ENCODE results near the gene PDGFRA.

PDGFRA gene

DNA sequence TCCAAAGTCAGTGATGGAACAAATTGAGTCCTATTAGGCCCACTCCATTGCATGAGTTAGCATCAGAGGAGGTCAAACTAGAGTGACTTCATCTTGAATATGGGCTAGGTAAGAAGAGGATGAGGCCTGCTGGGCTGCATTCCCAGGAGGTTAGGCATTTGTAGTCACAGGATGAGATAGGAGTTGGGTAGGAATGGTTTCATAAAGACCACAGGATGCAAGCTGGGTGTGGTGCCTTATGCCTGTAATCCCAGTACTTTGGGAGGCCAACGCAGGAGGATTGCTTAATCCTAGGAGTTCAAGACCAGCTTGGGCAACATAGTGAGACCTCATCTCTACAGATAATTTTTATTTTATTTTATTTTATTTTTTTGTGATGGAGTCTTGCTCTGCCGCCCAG lies 26.8 kb downstream of the PDGFRA start:
- no peak for DNase-seq (ENCODE audit: low spot score)

DNA sequence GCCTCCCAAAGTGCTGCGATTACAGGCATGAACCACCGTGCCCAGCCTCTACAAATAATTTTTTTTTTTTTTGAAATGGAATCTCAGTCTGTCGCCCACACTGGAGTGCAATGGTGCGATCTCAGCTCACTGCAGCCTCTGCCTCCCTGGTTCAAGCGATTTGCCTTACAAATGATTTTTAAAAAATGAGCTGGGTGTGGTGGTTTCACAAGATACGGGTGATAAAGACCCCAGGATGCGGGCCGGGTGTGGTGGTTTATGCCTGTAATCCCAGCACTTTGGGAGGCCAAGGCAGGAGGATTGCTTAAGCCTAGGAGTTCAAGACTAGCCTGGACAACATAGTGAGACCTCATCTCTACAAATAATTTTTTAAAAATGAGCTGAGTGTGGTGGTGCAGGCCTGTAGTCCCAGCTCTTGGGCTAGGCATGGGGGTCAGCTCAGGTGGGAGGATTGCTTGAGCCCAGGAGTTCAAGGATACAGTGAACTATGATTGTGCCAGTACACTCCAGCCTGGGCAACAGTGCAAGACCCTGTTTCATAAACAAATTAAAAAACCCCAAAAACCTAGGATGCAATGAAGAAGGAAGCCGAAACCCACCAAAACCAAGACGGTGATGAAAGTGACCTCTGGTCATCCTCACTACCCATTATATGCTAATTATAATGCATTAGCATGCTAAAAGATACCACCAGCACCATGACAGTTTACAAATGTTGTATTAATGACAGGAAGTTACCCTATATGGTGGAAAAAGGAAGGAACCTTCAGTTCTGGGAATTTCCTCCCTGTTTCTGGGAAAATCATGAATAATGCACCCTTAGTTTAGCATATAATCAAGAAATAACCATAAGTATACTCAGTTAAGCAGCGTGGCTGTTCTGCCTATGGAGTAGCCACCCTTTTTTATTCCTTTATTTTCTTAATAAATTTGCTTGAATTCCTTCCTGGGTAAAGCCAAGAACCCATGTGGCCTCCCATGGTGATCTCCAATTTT lies 27.7 kb downstream of the PDGFRA start:
- DNase-seq (ENCODE audit: low spot score), result no peak

DNA sequence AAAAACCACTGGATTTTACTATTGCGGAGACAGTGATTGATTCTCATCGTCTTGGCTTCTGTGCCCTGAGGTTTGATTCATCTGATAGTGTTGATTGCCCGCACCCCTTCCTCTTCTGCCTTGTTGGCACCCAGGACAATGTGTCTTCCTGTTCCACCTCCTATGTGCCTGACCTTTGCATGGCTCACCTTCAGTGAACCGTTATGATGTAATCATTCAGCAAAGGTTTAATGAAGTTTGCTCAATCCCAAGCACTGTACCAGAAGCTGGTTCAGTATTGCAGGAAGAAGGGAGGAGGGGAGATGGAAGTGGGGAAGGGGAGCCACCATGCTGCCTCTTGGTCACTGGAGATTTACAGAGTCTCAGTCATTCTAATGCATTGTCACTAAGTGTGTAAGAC lies 36.3 kb downstream of the PDGFRA start:
- DNase-seq (ENCODE audit: low spot score), result no peak

DNA sequence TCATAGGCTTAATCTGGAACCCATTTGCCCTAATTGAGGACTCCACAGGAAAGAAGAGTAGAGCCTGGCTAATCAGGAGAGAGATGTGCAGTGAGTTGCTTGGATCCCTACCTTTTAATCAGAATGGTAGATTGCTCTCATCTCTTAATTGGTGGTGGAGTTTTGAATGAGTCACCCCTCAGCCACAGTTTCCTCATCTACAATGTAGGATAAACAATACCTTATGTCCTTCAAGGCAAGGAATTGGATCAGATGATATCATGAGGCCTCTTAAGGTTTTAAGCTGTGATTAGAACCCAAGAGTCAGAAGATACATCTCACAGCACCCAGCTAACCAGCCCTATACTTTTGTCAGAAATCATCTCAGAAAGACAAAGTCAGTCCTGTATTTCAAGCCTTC lies 39.1 kb downstream of the PDGFRA start:
- no peak for DNase-seq (ENCODE audit: low spot score)

DNA sequence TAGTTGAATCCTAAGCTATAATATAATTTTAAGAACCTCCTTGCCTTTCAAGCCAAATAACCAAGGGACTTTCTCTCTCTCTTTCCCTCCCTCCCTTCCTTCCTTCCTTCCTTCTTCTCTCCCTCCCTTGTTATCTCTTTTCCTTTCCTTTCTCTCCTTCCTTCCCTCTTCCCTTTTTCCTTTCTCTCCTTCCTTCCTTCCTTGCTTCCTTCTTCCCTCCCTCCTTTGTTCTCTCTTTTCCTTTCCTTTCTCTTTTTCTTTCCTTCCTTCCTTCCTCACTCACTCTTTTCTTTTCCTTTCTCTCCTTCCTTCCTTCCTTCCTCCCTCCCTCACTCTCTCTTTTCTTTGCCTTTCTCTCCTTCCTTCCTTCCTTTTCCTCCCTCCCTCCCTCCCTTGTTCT lies 42.4 kb downstream of the PDGFRA start:
- DNase-seq (ENCODE audit: low spot score), result no peak

DNA sequence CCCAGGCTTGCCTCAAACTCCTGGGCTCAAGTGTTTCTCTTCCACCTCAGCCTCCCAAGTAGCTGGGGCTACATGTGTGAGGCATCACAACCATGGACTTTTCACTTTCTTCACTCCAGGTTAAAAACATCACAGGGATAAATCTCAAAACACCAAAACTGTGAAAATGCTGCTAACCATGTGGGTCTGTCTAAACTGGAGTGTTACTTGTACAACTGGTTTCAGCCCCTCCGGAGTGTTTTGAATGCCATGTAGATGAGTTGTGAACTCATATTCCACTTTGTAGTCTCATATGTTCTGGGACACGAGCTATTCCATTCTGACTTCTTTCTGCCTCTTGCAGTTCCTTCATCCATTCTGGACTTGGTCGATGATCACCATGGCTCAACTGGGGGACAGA lies 43.0 kb downstream of the PDGFRA start:
- no peak for DNase-seq (ENCODE audit: low spot score)

DNA sequence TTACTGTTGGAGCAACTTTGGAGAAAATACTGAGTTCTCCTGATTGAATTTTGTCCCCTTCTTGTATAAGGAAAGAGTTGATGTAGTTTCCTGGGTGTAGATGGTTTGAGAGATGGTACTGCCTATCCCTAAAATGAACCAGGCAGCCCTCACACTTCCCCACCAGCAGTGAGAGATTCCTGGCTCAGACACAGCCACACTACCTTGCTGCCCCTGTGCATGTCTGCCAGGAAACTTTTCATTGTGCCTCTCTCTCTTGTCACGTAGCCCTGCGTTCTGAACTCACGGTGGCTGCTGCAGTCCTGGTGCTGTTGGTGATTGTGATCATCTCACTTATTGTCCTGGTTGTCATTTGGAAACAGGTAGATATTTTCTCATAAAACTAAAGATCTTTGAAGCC lies 45.2 kb downstream of the PDGFRA start:
- no peak for DNase-seq (ENCODE audit: low spot score)

DNA sequence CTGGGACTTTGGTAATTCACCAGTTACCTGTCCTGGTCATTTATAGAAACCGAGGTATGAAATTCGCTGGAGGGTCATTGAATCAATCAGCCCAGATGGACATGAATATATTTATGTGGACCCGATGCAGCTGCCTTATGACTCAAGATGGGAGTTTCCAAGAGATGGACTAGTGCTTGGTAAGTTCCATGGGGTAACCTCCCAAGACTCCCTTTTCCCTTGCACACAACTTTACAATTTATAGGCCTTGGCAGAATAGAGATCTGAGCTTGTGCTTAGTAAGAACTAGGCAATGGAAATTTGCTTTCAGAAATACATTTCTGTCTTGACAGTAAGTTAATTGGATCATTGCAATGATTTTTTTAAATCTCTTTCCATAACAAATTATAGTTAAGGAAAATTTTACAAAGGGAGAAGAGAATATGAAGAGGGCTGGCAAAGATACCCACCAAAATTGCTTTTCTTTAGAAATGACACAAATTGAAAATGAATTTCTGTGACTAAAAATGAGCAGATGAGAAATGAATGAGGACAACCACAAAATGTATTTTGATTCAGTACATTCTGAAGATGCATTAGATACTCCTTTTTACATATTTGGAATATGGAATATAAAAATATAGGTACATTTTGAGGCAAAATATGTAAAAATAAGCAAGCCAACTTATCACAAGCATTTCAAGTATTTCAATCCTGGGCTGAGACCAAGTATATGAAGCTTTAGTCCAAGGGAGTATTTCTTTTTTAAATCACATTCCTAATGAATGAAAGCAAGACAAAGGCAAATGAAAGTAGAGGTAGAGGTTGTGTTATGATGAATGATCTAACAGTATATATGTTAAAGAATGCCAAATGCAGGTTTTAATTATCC lies 45.9 kb downstream of the PDGFRA start:
- no peak for DNase-seq (ENCODE audit: low spot score)

DNA sequence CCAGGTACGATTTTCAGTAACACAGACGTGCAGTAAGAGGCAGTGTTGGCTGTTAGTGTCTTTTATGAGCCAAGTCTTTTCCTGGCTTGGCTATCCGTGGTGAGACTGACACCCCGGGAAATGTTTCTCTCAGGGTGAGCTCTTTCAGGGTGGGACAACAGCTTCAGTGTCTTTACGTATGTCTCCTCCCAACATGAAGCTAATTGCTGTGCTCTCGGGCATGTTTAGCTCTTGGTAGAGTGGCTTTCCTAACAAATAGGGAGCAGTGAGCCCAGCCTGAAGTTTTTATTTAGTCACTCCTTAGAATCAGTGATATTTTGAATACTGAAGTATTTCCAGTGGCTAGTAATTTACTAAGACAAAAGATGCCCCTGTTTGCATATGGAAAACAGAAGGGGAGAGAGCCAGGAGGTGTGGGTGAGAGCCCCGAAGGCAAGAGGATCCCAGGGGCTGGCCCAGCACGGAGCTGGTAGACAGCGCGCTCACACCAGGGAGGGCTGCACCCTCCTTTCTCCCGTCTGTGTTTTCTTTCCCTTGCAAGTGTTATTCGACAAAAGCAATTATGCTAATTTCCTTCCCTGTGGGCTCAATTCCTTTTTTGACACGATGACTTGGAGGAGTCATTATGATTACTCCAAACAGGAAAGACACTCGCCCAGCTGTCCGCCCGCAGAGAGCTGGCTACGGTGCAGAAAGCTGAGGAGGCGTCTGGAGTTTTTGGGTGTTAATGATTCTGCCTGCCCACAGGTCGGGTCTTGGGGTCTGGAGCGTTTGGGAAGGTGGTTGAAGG lies 47.7 kb downstream of the PDGFRA start:
- no peak for DNase-seq (ENCODE audit: low spot score)

DNA sequence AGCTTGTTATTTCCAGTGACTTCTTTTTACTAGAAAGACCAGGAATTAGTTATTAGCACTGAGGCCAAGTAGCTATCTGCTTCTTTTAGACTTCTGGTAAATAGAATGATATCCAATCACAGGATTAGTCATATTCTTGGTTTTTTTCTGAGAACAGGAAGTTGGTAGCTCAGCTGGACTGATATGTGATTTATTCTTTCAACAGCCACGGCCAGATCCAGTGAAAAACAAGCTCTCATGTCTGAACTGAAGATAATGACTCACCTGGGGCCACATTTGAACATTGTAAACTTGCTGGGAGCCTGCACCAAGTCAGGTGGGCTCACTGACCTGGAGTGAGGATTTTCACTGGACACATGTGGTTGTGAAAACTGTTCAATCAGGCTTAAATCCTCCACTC lies 48.6 kb downstream of the PDGFRA start:
- DNase-seq (ENCODE audit: low spot score), result no peak

DNA sequence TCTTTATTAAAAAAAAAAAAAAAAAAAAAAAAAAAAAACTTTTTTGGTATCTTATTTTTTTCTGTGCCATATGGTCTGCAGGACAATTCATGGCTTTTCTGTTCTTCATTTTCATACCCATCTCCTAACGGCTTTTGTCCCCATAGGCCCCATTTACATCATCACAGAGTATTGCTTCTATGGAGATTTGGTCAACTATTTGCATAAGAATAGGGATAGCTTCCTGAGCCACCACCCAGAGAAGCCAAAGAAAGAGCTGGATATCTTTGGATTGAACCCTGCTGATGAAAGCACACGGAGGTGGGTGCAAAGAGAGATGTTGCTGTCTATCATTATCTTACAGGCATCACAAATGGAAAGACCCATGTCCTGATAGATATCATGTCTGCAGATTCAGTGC lies 49.1 kb downstream of the PDGFRA start:
- DNase-seq (ENCODE audit: low spot score), result no peak

DNA sequence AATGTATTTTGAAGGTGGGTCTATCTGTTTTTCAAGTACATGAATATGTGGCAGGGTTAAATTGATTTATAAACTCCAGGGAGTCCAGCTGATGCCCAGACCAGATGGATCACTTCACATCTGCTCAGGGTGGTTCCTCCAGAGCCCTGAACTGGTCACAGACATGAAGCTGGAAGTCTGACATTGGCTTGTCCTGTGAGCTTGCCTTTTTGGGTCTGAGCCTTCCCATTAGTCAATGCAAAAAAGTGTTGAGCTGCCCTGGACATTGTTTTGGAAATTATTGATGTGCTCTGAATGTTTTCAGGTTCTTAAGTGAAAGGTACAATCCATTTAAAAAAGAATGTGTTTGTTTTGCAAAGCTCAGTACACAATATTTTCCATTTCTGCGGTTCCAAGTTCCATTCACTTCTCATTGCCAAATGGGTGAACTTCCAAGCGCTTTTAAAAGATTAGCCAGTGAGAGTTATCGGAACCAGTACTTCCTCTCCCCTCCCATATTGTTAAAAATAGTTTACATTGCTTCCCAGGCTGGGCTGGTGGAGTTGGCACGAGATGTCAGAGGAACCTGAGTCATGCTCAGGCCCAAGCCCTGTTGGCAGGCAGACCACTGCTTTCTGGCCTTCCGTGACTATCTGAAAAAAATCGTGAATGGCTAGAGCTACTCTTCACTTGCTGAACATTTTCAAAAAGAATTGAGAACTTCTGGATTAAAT lies 52.1 kb downstream of the PDGFRA start:
- no peak for DNase-seq (ENCODE audit: low spot score)

DNA sequence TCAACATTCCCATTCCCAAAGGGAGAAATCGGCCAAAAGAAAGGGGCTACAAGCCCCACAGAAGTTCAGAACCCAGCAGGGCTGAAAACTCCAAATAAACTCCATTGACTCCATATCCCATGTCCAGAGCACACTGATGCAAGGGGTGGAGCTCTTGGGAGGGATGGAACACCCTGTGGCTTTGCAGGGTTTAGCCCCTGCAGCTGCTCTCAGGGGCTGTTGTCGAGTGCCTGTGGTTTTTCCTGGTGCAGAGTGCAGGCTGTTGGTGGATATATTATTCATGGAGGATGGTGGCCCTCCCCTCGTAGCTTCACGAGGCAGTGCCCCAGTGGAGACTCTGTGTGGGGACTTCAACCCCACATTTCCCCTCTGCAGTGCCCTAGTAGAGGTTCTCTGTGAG lies 53.7 kb downstream of the PDGFRA start:
- DNase-seq (ENCODE audit: low spot score), result no peak

DNA sequence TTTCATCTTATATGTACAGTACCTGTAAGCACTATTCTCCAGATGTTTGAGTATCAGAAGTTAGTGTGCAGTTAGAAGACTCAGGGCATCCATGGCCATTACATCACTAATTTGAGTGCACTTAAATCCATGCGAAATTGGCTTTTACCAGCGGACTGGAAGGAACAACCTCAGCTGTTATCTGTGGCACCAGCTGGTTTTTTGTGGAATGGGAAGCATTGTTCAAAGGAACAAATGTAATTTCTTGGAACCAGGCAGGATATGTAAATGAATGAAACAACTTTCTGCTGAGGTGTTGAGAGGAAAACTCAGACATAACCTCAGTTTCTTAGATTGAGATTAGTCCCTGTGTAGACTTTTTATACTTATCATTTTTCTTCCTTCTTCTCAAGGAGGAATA lies 60.2 kb downstream of the PDGFRA start:
- DNase-seq (ENCODE audit: low spot score), result no peak

DNA sequence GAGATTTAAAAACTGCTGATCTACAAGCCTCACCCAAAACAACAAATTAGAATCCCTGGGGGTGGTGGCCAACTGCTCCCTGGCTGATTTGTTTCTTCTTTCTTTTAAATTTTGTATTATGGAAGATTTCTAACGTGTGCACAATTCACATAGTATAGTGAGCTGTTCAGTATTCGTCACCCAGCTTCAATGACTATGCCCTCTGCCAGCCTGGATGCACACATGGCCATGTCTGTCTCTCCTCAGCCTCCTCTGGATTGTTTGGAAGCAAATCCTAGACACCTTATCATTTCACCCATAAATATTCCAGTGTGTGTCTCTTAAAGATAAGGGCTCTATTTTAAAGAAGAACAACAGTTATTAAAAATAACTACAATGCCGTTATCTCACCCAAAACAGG lies 61.9 kb downstream of the PDGFRA start:
- no peak for DNase-seq (ENCODE audit: low spot score)

DNA sequence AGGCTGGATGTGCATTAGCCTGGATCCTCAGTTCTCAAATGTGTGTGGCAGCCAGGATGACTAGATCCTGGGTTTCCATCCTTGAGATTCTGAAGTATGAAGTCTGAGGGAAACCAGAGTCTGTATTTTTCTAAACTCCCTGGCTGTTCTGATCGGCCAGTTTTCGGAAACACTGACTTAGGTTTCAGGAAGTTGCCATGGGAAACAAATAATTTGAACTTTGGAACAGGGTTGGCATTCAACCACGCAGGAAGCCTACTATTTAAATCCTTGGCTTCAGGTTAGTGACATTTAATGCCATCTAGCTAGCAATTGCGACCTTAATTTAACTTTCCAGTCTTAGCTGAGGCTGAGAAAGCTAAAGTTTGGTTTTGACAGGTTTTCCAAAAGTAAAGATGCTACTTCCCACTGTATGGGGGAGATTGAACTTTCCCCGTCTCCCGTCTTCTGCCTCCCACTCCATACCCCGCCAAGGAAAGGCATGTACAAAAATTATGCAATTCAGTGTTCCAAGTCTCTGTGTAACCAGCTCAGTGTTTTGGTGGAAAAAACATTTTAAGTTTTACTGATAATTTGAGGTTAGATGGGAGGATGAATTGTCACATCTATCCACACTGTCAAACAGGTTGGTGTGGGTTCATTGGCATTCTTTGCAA lies 67.6 kb downstream of the PDGFRA start:
- no peak for DNase-seq (ENCODE audit: low spot score)

DNA sequence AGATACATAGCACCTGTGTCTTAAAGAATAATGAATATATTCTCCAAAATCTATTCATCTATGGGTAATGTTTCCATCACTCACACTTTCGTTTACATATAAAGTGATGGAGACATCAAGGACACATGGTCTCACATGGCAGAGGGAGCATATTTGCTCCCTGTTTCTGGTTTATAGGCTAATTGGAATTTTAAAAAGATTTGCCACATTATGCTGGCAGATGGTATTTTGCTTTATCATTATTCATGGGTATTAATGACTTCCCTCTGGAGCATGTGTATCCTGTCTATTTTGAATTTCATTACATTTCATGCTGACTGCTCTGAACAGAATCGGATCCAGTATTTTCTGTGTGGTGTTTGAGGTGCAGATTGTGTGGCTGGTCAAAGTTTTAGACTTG lies 79.0 kb downstream of the PDGFRA start:
- no peak for DNase-seq (ENCODE audit: low spot score)

DNA sequence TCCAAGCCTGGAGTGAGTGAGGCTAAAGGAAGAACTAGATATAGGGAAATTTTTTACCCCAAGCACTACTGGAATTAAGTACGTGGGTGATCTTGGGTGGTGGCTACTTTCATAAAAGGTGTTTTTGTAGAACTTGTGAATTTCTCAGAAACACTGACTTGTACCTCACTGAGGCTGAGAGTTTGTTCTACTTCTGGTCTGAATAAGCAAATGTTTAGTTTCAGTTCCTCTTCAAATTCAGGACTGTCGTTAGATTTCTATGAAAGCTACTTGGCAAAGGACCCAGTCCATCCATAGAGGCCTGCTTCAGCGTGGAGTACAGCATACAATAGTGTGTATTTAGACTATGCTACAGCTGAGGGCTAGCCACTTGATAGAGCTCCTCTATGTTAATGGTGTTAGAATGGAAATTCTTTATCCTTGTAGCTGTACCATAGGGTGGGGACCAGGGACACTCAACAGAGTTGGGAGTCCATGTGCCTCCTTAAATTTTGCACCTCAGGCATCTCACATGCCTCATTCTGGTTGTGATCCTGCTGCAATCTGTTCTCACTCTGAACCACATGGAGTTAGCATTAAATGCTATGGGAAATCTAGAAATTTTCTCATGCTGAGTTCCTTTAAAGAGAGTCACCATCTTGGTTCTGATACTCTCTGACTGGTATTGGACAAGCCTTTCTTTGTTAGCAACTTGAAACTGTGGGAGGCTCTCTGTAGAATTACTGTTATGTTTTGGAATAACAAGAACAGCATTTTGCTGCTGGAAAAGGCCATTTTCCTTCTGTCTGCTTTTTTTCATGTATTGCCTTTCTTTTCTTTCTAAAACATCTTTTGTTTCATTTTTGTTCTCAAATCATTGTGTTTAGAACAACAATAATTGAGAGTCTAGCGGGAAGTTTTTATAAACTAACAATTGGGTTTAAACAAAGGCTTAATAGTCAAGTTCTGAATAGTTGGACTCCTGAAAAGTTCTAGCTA lies 86.8 kb downstream of the PDGFRA start:
- DNase-seq (ENCODE audit: low spot score), result peak; percentile 57

DNA sequence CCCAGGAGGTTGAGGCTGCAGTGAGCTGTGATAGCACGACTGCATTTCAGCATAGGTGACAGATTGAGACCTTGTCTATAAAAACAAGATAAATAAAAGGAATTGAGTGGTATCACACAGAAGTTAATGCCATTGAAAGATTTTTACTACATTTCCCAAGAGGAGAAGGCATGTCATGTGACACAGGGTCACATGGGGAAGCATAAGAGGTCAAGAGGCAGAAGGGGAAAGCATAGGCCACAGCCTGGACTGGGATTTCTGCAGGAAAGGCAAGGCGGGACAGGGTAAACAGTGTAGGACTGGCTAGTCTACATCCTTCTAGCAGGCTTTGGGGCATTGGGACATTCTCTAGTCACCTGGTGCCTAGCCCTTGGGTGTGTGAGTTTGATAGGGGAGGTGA lies 88.6 kb downstream of the PDGFRA start:
- no peak for DNase-seq (ENCODE audit: low spot score)

DNA sequence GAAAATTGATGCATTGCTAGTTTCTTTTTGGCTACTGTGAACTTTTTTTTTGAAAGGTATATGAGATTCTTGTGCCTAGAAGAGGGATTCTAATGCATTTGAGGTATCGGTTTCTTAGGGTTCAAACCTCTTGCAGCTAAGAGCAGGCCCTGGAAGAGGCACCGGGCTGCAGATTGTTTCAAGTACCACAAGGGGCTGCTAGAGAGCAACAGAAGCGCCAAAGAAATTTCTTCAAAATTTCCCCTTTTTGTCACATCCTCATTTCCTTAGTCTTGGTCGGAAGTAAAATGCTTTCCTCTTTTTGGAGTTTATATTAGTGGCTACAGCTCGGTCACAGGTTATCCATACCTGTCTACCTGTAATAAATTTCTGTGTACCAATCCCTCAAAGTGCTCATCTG lies 89.8 kb downstream of the PDGFRA start:
- DNase-seq (ENCODE audit: low spot score), result no peak
